ENCODE measurements around the gene DIAPH2.

- TF ChIP-seq, protein P1, sequence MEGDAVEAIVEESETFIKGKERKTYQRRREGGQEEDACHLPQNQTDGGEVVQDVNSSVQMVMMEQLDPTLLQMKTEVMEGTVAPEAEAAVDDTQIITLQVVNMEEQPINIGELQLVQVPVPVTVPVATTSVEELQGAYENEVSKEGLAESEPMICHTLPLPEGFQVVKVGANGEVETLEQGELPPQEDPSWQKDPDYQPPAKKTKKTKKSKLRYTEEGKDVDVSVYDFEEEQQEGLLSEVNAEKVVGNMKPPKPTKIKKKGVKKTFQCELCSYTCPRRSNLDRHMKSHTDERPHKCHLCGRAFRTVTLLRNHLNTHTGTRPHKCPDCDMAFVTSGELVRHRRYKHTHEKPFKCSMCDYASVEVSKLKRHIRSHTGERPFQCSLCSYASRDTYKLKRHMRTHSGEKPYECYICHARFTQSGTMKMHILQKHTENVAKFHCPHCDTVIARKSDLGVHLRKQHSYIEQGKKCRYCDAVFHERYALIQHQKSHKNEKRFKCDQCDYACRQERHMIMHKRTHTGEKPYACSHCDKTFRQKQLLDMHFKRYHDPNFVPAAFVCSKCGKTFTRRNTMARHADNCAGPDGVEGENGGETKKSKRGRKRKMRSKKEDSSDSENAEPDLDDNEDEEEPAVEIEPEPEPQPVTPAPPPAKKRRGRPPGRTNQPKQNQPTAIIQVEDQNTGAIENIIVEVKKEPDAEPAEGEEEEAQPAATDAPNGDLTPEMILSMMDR (IDR thresholded peaks at IDR 0.05): no peak
- TF ChIP-seq ZNF317 (CRISPR knock-in tag; IDR thresholded peaks at IDR 0.05; ENCODE audit: borderline replicate concordance, low read depth) (no peak), TCF7 (CRISPR knock-in tag; IDR thresholded peaks at IDR 0.05; ENCODE audit: low read depth) (no peak), USF1 (CRISPR knock-in tag; IDR thresholded peaks at IDR 0.05) (no peak), CREB1 (CRISPR knock-in tag; IDR thresholded peaks at IDR 0.05) (no peak)
Observed at GRCh38 chrX:97638621-97639020, 954.0 kb downstream of the DIAPH2 start.
